Smooth muscle cell (in vitro differentiated cells): Measurements from ENCODE around the gene SPAM1. TPM values are rescaled to one million over a fixed set of nuclear protein-coding genes. Genes with fewer than 3 reads are reported as not detected.

ENCODE experiments used
- DNase-seq: peaks from one replicate; lab custom pipeline; 2025; ENCODE audit not compliant: unreplicated experiment; lab: John Stamatoyannopoulos, UW
- H2AFZ ChIP-seq: fragments of 200-600 bp; sonication (generic); 2 replicates; pipeline ENCODE4 v1.6.0; 2016; ENCODE audit warnings: antibody characterized with exemption, low read depth, mild to moderate bottlenecking
- H3F3A ChIP-seq: fragments of 200-600 bp; sonication (generic); 2 replicates; pipeline ENCODE4 v1.6.0; 2017; ENCODE audit warnings: antibody characterized with exemption, low read depth
- H3K27ac ChIP-seq: fragments of 200-600 bp; sonication (generic); 2 replicates; pipeline ENCODE4 v1.5.1; 2016; ENCODE audit warnings: low read depth, mild to moderate bottlenecking
- H3K27me3 ChIP-seq: fragments of 200-600 bp; sonication (generic); 2 replicates; pipeline ENCODE4 v1.6.1; 2016; ENCODE audit warnings: low read depth, mild to moderate bottlenecking
- H3K36me3 ChIP-seq: fragments of 200-600 bp; sonication (generic); 2 replicates; pipeline ENCODE4 v1.5.1; 2016; ENCODE audit warnings: low read depth
- H3K4me1 ChIP-seq: fragments of 200-600 bp; sonication (generic); 2 replicates; pipeline ENCODE4 v1.5.1; 2016; ENCODE audit warnings: low read depth
- H3K4me2 ChIP-seq: fragments of 200-600 bp; sonication (generic); 2 replicates; pipeline ENCODE4 v1.6.0; 2016; ENCODE audit warnings: mild to moderate bottlenecking
- H3K4me3 ChIP-seq: fragments of 200-600 bp; sonication (generic); 2 replicates; pipeline ENCODE4 v1.5.1; 2016; ENCODE audit warnings: mild to moderate bottlenecking
- H3K79me2 ChIP-seq: fragments of 200-600 bp; sonication (generic); 2 replicates; pipeline ENCODE4 v1.6.0; 2016; ENCODE audit warnings: low read depth, mild to moderate bottlenecking
- H3K9ac ChIP-seq: fragments of 200-600 bp; sonication (generic); 2 replicates; pipeline ENCODE4 v1.6.0; 2016; ENCODE audit warnings: low read depth
- H3K9me3 ChIP-seq: fragments of 200-600 bp; sonication (generic); replicated peaks from 2 replicates; pipeline ENCODE4 v1.5.1; 2016; ENCODE audit warnings: low read depth
- H4K20me1 ChIP-seq: fragments of 200-600 bp; sonication (generic); 2 replicates; pipeline ENCODE4 v1.6.0; 2016; ENCODE audit warnings: low read depth
- CTCF ChIP-seq: fragments of 200-600 bp; sonication (generic); IDR thresholded peaks from 2 replicates; pipeline ENCODE4 v1.5.1; 2017; ENCODE audit warnings: borderline replicate concordance, mild to moderate bottlenecking, antibody characterized with exemption; ENCODE audit not compliant: insufficient read depth, poor library complexity, severe bottlenecking
- WGBS: methylation state at CpG from one replicate; pipeline ENCODE4 v1.1.7; 2016; ENCODE audit warnings: low lambda C conversion rate; 5-methylcytosine and 5-hydroxymethylcytosine counted together
- polyA plus RNA-seq: library from polyadenylated mRNA; unstranded; fragments of >200 nt; fragmentation: Nextera tagmentation; extraction: Ambion mirVana; gene quantifications from 2 replicates; pipeline ENCODE4 v1.2.1, GENCODE V29; 2016
- total RNA-seq: library from RNA; depleted of rRNA; stranded (reverse); fragments of >200 nt; gene quantifications from 2 replicates; pipeline ENCODE4 v1.2.3, GENCODE V29; 2014

Gene SPAM1, protein sequence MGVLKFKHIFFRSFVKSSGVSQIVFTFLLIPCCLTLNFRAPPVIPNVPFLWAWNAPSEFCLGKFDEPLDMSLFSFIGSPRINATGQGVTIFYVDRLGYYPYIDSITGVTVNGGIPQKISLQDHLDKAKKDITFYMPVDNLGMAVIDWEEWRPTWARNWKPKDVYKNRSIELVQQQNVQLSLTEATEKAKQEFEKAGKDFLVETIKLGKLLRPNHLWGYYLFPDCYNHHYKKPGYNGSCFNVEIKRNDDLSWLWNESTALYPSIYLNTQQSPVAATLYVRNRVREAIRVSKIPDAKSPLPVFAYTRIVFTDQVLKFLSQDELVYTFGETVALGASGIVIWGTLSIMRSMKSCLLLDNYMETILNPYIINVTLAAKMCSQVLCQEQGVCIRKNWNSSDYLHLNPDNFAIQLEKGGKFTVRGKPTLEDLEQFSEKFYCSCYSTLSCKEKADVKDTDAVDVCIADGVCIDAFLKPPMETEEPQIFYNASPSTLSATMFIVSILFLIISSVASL
- not detected in 2 replicates for total RNA-seq
- not detected in 2 replicates for polyA plus RNA-seq

DNA sequence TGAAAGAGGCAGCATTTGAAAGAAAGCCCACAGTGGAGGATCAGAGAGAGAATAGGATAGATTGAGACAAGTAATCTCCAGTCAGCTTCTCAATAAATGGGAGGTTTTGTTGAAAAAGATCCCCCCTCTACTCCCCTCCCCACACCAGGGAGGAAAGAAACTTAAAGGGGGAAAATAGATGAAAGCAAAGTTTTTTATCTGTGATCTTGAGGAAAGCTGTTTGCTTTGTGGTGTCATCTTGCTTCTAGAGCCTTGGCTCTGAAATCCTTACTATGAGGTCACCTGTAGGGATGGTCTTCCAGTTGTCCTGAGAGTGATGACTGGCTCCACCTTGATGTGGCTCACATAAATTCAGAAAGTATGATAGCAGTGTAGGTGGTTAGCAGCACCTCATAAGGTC lies at the start of gene SPAM1:
Gene SPAM1 (plus strand): TSS at position 301 of the 400 bp plus-strand sequence. CDS start 28,330 bp downstream, outside the sequence.
- Histone ChIP-seq H3K9ac (no peak within 1 kb of the TSS), H3K27me3 (no peaks in the 10 kb centered on the region), H3K36me3 (no peaks in the 10 kb centered on the region), H4K20me1 (no peaks in the 10 kb centered on the region), H2AFZ (no peak within 1 kb of the TSS), H3K9me3 (no peaks in the 10 kb centered on the region), H3K4me2 (no peak within 1 kb of the TSS), H3K79me2 (no peaks in the 10 kb centered on the region), H3F3A (no peaks in the 10 kb centered on the region), H3K27ac (no peak within 1 kb of the TSS), H3K4me3 (no peak within 1 kb of the TSS), H3K4me1 (peaks cover 8% of the 10 kb centered on the region)
- DNase-seq, result no peak
- no peak for TF ChIP-seq CTCF

DNA sequence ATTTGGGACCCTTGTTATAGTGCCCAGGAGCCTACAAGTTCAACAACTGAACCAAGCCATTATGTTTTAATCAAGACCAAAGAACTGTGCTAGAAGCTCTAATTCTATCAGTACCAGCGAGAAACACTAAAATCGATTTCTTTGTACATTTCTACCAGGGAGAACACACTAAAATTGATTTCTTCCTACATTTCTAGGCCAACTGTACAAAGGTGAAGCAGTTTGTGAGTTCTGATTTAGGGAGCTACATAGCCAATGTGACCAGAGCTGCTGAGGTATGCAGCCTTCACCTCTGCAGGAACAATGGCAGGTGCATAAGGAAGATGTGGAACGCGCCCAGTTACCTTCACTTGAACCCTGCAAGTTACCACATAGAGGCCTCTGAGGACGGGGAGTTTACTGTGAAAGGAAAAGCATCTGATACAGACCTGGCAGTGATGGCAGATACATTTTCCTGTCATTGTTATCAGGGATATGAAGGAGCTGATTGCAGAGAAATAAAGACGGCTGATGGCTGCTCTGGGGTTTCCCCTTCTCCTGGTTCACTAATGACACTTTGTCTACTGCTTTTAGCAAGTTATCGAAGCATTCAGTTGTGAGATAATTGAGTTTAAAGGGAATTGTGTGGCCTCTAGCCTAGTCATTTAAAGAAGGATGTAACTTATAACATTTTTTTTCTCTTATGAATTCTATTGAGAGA lies 48.3 kb upstream of the SPAM1 start:
- no peak for DNase-seq
- H3F3A ChIP-seq, result no peaks in the 10 kb centered on the region
- H2AFZ ChIP-seq, result no peak overlapping the region
- no peaks in the 10 kb centered on the region for H3K27me3 ChIP-seq
- WGBS, result 90% methylated on average over 7 of the region's 7 CpGs
- H4K20me1 ChIP-seq, result no peaks in the 10 kb centered on the region
- no peaks in the 10 kb centered on the region for H3K9me3 ChIP-seq
- H3K36me3 ChIP-seq, result no peaks in the 10 kb centered on the region
- no peak overlapping the region for H3K4me3 ChIP-seq
- no peak overlapping the region for H3K27ac ChIP-seq
- no peaks in the 10 kb centered on the region for H3K79me2 ChIP-seq
- no peak for TF ChIP-seq CTCF
- no peak overlapping the region for H3K9ac ChIP-seq
- no peaks in the 10 kb centered on the region for H3K4me1 ChIP-seq
- no peak overlapping the region for H3K4me2 ChIP-seq

DNA sequence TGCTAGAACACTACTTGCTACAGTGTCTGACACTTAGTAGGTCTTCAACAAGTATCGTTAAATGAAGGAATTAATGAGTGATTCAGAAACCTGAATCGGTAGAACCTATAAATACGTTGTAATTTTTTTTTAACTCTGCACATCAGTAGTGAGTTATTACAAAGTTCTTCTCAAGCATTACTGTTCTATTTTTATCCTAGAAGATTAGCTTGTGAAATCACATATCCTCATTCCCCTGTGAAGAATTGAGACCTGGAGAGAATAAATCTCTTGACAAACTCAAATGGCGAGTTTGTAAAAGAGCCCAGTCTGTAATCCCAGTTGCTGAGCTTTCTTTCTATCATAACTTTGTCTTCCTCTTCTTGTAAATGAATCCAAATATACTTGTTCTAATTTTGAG lies 45.4 kb upstream of the SPAM1 start:
- no peak overlapping the region for H3K4me2 ChIP-seq
- DNase-seq, result no peak
- H3K27ac ChIP-seq, result no peak overlapping the region
- H3F3A ChIP-seq, result no peaks in the 10 kb centered on the region
- 88% methylated on average over 4 of the region's 4 CpGs for WGBS
- no peaks in the 10 kb centered on the region for H3K27me3 ChIP-seq
- no peak overlapping the region for H2AFZ ChIP-seq
- no peak for TF ChIP-seq CTCF
- no peaks in the 10 kb centered on the region for H3K36me3 ChIP-seq
- H3K9me3 ChIP-seq, result no peaks in the 10 kb centered on the region
- H3K4me3 ChIP-seq, result no peak overlapping the region
- no peak overlapping the region for H3K9ac ChIP-seq
- no peaks in the 10 kb centered on the region for H3K4me1 ChIP-seq
- no peaks in the 10 kb centered on the region for H4K20me1 ChIP-seq
- no peaks in the 10 kb centered on the region for H3K79me2 ChIP-seq
